ENCODE data around the gene SLC25A29.
"Not testable (repeated sequence)": the region's sequence is repeated elsewhere in the genome, so short reads cannot be mapped to it uniquely, and the experiment has no call there.

Gene SLC25A29

GRCh38 chr14:100306101-100306997 lies at the start of gene SLC25A29:
Gene SLC25A29 (minus strand): TSS chr14:100306444. CDS start chr14:100306232, 212 bp downstream.
- DNase-seq, result no peak

GRCh38 chr14:100350986-100351385 lies 44.7 kb upstream of the SLC25A29 start:
- no peak for DNase-seq

- no peak for DNase-seq
These were observed 44.2 kb upstream of the SLC25A29 start for GRCh38 chr14:100350276-100350926.

GRCh38 chr14:100348784-100349685 lies 42.8 kb upstream of the SLC25A29 start:
- no peak for DNase-seq

GRCh38 chr14:100348253-100348729 lies 42.0 kb upstream of the SLC25A29 start:
- DNase-seq, result no peak

GRCh38 chr14:100346306-100347091 lies 40.3 kb upstream of the SLC25A29 start:
- no peak for DNase-seq

GRCh38 chr14:100345711-100346110 lies 39.5 kb upstream of the SLC25A29 start:
- DNase-seq, result no peak

- DNase-seq, result not testable (repeated sequence)
These were observed 38.4 kb upstream of the SLC25A29 start for GRCh38 chr14:100344657-100345056.

- DNase-seq, result not testable (repeated sequence)
These were observed 36.6 kb upstream of the SLC25A29 start for GRCh38 chr14:100342826-100343225.

- DNase-seq, result no peak
These were observed 36.0 kb upstream of the SLC25A29 start for GRCh38 chr14:100342195-100342594.

GRCh38 chr14:100341301-100342031 lies 35.2 kb upstream of the SLC25A29 start:
- DNase-seq, result no peak

- DNase-seq, result no peak
These were observed 34.2 kb upstream of the SLC25A29 start for GRCh38 chr14:100340423-100340813.

GRCh38 chr14:100339766-100340422 lies 33.6 kb upstream of the SLC25A29 start:
- no peak for DNase-seq

- DNase-seq, result no peak
These were observed 30.6 kb upstream of the SLC25A29 start for GRCh38 chr14:100336618-100337530.

GRCh38 chr14:100334904-100335303 lies 28.7 kb upstream of the SLC25A29 start:
- DNase-seq, result no peak

- DNase-seq, result no peak
These were observed 27.6 kb upstream of the SLC25A29 start for GRCh38 chr14:100333827-100334226.

GRCh38 chr14:100333311-100333710 lies 27.1 kb upstream of the SLC25A29 start:
- DNase-seq, result no peak

- DNase-seq, result no peak
These were observed 26.6 kb upstream of the SLC25A29 start for GRCh38 chr14:100332797-100333196.

GRCh38 chr14:100332071-100332639 lies 25.9 kb upstream of the SLC25A29 start:
- no peak for DNase-seq

All from NCI-H2029 treated with DMSO at 0.1 percent for 48 hours (cell line).